ENCODE measurements around the gene STK25. TPM values are rescaled to one million over a fixed set of nuclear protein-coding genes. Genes with fewer than 3 reads are reported as not detected.
A peak's percentile ranks its signal among the peaks of the same experiment; 100 is the strongest.

STK25 gene
- total and polyA plus RNA-seq, 10 of the 15 experiments (the other 5 are each of a cell fraction or from before 2014, with no cell fraction given) = 6.0 to 154 (median 89.3) TPM

- no peak for TF ChIP-seq ZNF274 (IDR thresholded peaks at IDR 0.05; ENCODE audit: insufficient read depth, insufficient read length)
- 0 out of 2 replicates have a peak, but pooled peaks have one; percentile 17 for TF ChIP-seq RELB (IDR thresholded peaks at IDR 0.05; ENCODE audit: low read depth)
These were observed 6.8 kb upstream of the STK25 start (continued) for GRCh38 chr2:241514986-241515737.

DNA sequence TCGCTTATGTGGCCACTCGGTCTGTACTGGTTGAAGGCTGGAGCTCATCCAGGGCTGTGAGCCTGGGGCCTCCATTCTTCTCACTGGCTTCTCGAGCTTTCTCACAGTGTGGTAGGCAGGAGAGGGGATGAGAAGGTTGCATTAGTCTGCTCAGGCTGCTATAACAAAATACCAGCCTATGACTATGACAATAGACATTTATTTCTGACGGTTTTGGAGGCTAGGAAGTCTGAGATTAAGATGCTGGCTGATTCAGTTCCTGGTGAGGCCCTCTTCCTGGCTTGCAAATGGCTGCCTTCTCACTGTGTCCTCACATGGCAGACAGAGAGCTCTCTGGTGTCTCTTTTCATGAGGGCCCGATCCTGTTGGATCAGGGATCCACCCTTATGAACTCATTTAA lies 6.2 kb upstream of the STK25 start:
- ChIA-PET SMC1A (ENCODE audit: uncharacterized antibody, unreplicated experiment) (interaction anchor here (0.7 to 2.3 kb wide), 2 partner anchors 8 to 122 kb away, joined by 3 to 7 read pairs; no protein-coding TSS in a partner anchor), CTCF (no interaction called here), RAD21 (ENCODE audit: unreplicated experiment) (no interaction called here), POLR2A (no interaction called here)
- Histone ChIP-seq H3K79me2 (ENCODE audit: control insufficient read depth, insufficient read depth, low read length) (no peaks in the 10 kb centered on the region), H3K27ac (ENCODE audit: control insufficient read depth, insufficient read depth) (peak overlapping the region; percentile 65; the same call in 1 of the 2 replicates), H2AFZ (ENCODE audit: control insufficient read depth, low read depth, low read length) (peak overlapping the region; percentile 79), H3K4me1 (ENCODE audit: control insufficient read depth, insufficient read depth, low read length) (peaks cover 16% of the 10 kb centered on the region), H3K9me3 (replicated peaks; ENCODE audit: control insufficient read depth, insufficient read depth, low read length) (no peaks in the 10 kb centered on the region), H3K9ac (ENCODE audit: control insufficient read depth, insufficient read depth, low read length) (no peak overlapping the region), H3K4me3 (no peak overlapping the region), H4K20me1 (ENCODE audit: control insufficient read depth, insufficient read depth) (no peaks in the 10 kb centered on the region), H3K4me2 (ENCODE audit: control insufficient read depth, insufficient read depth) (no peak overlapping the region), H3K36me3 (ENCODE audit: control insufficient read depth in 2 of 2, insufficient read depth in 2 of 2, low read length in 1 of 2) (no peaks in the 10 kb centered on the region), H3K27me3 (replicated peaks in 1 of 2; ENCODE audit: control insufficient read depth in 2 of 2, insufficient read depth in 2 of 2, low read length in 1 of 2) (no peaks in the 10 kb centered on the region)
- ATAC-seq = no peak
- no peak for FAIRE-seq
- DNase-seq (ENCODE audit: low read depth, low spot score) = no peak
- TF ChIP-seq WRNIP1 (IDR thresholded peaks at IDR 0.05; ENCODE audit: borderline replicate concordance, low read depth, low read length) (no peak), ZSCAN29 (IDR thresholded peaks at IDR 0.05) (no peak), CREB1 (IDR thresholded peaks at IDR 0.05; ENCODE audit: low read depth) (no peak), MAX (IDR thresholded peaks at IDR 0.05; ENCODE audit: low read depth, low read length) (no peak), TCF12 (IDR thresholded peaks at IDR 0.05; ENCODE audit: low read depth, low read length) (no peak), YY1 (IDR thresholded peaks at IDR 0.05; ENCODE audit: low read depth, low read length) (peak; percentile 27; the same call in 1 of the 2 replicates)
- in situ Hi-C loops (cut with MboI) = loop anchor here (10.0 kb wide), 1 partner anchor 360 kb away; no protein-coding TSS in a partner anchor
- 84% methylated on average over 5 of the region's 5 CpGs for WGBS (ENCODE audit: insufficient coverage, insufficient replicate concordance, low lambda C conversion rate, missing lambda C conversion rate)
- BruUV-seq (replicated peaks) = no TSS peak
- intact Hi-C loops (cut with micrococcal nuclease; ENCODE audit: unreplicated experiment) = no loop called here
